A549 (cell line): ENCODE measurements around the gene FBXW12.

Experiments used
- GATA3 ChIP-seq: IDR thresholded peaks from 2 replicates; pipeline ENCODE4 v1.6.1; 2012; ENCODE audit warnings: borderline replicate concordance
- MYC ChIP-seq: IDR thresholded peaks from 2 replicates; pipeline ENCODE4 v1.6.1; 2012; ENCODE audit warnings: mild to moderate bottlenecking, inconsistent platforms, low read length, improper control_type of control experiment, borderline replicate concordance
- NR3C1 ChIP-seq: fragments of >200 bp; sonication (Bioruptor Twin); formaldehyde crosslinking; IDR thresholded peaks from 3 replicates; pipeline ENCODE4 v1.6.1; 2017
- POLR2A ChIP-seq: IDR thresholded peaks from 2 replicates; pipeline ENCODE4 v1.6.1; 2012; ENCODE audit warnings: mild to moderate bottlenecking, low read length
- RARB ChIP-seq: fragments of 250-450 bp; sonication (Bioruptor Pico); IDR thresholded peaks from 2 replicates; pipeline ENCODE4 v1.8.0; 2021; ENCODE audit warnings: mild to moderate bottlenecking, moderate library complexity
- RFX5 ChIP-seq: fragments of 450-650 bp; IDR thresholded peaks from 2 replicates; pipeline ENCODE4 v1.7.1; 2014; ENCODE audit warnings: antibody characterized with exemption, mild to moderate bottlenecking, moderate library complexity
- SMC3 ChIP-seq: fragments of >200 bp; sonication (Bioruptor Twin); formaldehyde crosslinking; IDR thresholded peaks from 3 replicates; pipeline ENCODE4 v1.6.1; 2018; ENCODE audit warnings: inconsistent platforms
- TF ChIP-seq, protein P1 (sequence below): fragments of >200 bp; sonication (Bioruptor Twin); formaldehyde crosslinking; IDR thresholded peaks from 3 replicates; pipeline ENCODE4 v1.5.1; 2016

DNA sequence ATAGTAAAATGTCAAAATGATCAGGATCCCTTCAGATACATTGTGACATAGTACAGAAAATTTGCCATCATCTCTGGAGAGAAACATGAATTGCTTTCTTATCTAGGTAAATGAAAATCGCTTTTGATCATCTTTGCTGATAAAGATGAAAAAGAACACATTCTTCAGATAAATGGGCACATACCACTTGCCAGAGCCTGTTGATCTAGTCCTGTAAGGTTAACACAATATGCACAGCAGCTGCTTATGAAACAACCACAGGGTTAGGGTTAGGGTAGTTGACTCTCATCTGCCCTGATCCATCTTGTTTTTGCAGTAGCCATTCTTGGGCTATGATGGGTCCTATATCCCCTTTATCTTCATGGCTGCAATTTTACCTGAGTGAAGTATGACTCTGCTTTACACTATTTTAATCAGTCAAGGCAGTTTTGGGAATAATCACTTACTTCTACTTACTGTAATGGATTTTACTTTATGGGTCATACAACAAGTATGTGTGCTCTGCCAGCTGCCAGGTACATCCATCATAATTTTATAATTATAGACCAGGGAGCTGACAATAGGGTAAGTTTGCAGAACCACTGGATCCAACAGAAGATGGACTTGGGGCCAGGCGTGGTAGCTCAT lies 26.0 kb upstream of the FBXW12 start:
- no peak for TF ChIP-seq GATA3
- TF ChIP-seq, protein P1, sequence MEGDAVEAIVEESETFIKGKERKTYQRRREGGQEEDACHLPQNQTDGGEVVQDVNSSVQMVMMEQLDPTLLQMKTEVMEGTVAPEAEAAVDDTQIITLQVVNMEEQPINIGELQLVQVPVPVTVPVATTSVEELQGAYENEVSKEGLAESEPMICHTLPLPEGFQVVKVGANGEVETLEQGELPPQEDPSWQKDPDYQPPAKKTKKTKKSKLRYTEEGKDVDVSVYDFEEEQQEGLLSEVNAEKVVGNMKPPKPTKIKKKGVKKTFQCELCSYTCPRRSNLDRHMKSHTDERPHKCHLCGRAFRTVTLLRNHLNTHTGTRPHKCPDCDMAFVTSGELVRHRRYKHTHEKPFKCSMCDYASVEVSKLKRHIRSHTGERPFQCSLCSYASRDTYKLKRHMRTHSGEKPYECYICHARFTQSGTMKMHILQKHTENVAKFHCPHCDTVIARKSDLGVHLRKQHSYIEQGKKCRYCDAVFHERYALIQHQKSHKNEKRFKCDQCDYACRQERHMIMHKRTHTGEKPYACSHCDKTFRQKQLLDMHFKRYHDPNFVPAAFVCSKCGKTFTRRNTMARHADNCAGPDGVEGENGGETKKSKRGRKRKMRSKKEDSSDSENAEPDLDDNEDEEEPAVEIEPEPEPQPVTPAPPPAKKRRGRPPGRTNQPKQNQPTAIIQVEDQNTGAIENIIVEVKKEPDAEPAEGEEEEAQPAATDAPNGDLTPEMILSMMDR: no peak
- TF ChIP-seq MYC: no peak
- no peak for TF ChIP-seq POLR2A
- TF ChIP-seq SMC3: no peak
- no peak for TF ChIP-seq NR3C1
- no peak for TF ChIP-seq RARB (CRISPR knock-in tag)
- no peak for TF ChIP-seq RFX5
